ENCODE data around the gene BLNK.

The BLNK gene

GRCh38 chr10:96266118-96266770, 5.1 kb downstream of the BLNK start:
- ChIA-PET CTCF (interaction anchor here (0.8 to 6.0 kb wide), 6 partner anchors 9 to 248 kb away, joined by 3 to 41 read pairs (median 4); no protein-coding TSS in a partner anchor), POLR2A (interaction anchor here (0.5 to 1.4 kb wide), 4 partner anchors 11 to 100 kb away, joined by 3 to 7 read pairs (median 4); no protein-coding TSS in a partner anchor)
- TF ChIP-seq, protein P1, sequence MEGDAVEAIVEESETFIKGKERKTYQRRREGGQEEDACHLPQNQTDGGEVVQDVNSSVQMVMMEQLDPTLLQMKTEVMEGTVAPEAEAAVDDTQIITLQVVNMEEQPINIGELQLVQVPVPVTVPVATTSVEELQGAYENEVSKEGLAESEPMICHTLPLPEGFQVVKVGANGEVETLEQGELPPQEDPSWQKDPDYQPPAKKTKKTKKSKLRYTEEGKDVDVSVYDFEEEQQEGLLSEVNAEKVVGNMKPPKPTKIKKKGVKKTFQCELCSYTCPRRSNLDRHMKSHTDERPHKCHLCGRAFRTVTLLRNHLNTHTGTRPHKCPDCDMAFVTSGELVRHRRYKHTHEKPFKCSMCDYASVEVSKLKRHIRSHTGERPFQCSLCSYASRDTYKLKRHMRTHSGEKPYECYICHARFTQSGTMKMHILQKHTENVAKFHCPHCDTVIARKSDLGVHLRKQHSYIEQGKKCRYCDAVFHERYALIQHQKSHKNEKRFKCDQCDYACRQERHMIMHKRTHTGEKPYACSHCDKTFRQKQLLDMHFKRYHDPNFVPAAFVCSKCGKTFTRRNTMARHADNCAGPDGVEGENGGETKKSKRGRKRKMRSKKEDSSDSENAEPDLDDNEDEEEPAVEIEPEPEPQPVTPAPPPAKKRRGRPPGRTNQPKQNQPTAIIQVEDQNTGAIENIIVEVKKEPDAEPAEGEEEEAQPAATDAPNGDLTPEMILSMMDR (IDR thresholded peaks at IDR 0.05; ENCODE audit: control extremely low read depth, extremely low read depth, low read depth, missing control alignments), result no peak
- DNase-seq (ENCODE audit: extremely low spot score), result no peak

DNA sequence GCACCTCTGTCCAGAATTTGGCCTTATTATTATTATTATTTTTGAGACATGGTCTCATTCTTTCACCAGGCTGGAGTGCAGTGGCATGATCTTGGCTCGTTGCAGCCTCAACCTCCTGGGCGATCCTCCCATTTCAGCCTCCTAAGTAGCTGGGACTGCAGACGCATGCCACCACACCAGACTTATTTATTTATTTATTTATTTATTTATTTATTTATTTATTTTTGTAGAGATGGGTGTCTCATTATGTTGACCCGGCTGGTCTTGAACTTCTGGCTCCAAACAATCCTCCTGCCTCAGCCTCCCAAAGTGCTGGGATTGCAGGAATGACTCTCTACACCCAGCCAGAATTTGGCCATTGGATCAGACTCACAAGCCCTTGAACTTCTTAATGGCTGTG, 6.4 kb downstream of the BLNK start:
- ChIA-PET CTCF (interaction anchor here (0.9 to 6.0 kb wide), 3 partner anchors 9 to 34 kb away, joined by 4 to 41 read pairs (median 40); no protein-coding TSS in a partner anchor), POLR2A (interaction anchor here (1.4 kb wide), 1 partner anchor 26 kb away, joined by 3 read pairs; no protein-coding TSS in a partner anchor)
- no peak for DNase-seq (ENCODE audit: extremely low spot score)
- TF ChIP-seq, protein P1 (IDR thresholded peaks at IDR 0.05; ENCODE audit: control extremely low read depth, extremely low read depth, low read depth, missing control alignments), result no peak

DNA sequence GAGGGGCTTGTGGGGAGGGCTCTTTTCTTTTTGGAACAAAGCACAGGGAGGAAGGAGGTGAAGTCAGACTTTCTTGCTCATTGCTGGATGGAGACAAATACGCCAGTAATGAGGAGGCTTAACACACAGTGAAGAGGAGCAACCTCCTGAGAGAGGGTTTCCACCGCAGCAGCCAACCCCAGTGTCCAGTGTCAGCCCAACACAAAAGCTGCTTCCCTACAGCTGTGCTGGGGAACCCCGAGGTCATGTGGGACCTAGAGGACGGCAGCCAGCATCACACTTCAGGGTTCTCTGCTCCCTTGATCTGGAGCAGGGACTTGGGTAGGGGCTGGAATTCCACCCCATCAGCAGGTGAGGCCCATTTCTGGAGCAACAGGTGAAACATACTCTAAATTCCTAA, 7.7 kb downstream of the BLNK start:
- DNase-seq (ENCODE audit: extremely low spot score), result no peak
- ChIA-PET CTCF (interaction anchor here (0.9 to 6.0 kb wide), 8 partner anchors 10 to 33 kb away, joined by 3 to 41 read pairs (median 4); no protein-coding TSS in a partner anchor), POLR2A (interaction anchor here (1.0 kb wide), 1 partner anchor 34 kb away, joined by 3 read pairs; no protein-coding TSS in a partner anchor)
- TF ChIP-seq, protein P1 (IDR thresholded peaks at IDR 0.05; ENCODE audit: control extremely low read depth, extremely low read depth, low read depth, missing control alignments), result no peak

GRCh38 chr10:96263176-96263575, 8.2 kb downstream of the BLNK start:
- ChIA-PET POLR2A (interaction anchor here (1.0 kb wide), 1 partner anchor 34 kb away, joined by 3 read pairs; no protein-coding TSS in a partner anchor), CTCF (interaction anchor here (0.9 to 6.0 kb wide), 10 partner anchors 10 to 246 kb away, joined by 3 to 41 read pairs (median 4); no protein-coding TSS in a partner anchor)
- TF ChIP-seq, protein P1 (IDR thresholded peaks at IDR 0.05; ENCODE audit: control extremely low read depth, extremely low read depth, low read depth, missing control alignments), result no peak
- DNase-seq (ENCODE audit: extremely low spot score), result no peak

- DNase-seq (ENCODE audit: extremely low spot score), result no peak
- POLR2A ChIA-PET, result interaction anchor here (0.6 to 1.0 kb wide), 2 partner anchors 132 to 365 kb away, joined by 3 to 4 read pairs; partner anchors contain the start of gene ZNF518A
- TF ChIP-seq, protein P1 (IDR thresholded peaks at IDR 0.05; ENCODE audit: control extremely low read depth, extremely low read depth, low read depth, missing control alignments), result no peak
- CTCF ChIA-PET, result interaction anchor here (1.0 to 6.0 kb wide), 10 partner anchors 9 to 32 kb away, joined by 3 to 40 read pairs (median 4); partner anchors contain the start of gene BLNK
Observed at GRCh38 chr10:96261930-96262329, 9.4 kb downstream of the BLNK start.

- ChIA-PET POLR2A (interaction anchor here (0.6 kb wide), 1 partner anchor 364 kb away, joined by 4 read pairs; no protein-coding TSS in a partner anchor), CTCF (interaction anchor here (0.9 to 6.0 kb wide), 7 partner anchors 10 to 33 kb away, joined by 3 to 40 read pairs (median 7); partner anchors contain the start of gene BLNK)
- DNase-seq (ENCODE audit: extremely low spot score), result no peak
- TF ChIP-seq, protein P1 (IDR thresholded peaks at IDR 0.05; ENCODE audit: control extremely low read depth, extremely low read depth, low read depth, missing control alignments), result no peak
Observed at GRCh38 chr10:96261132-96261531, 10.2 kb downstream of the BLNK start.

Data from GM10248 (cell line).